ENCODE results near the gene SPATA21. TPM values are rescaled to one million over a fixed set of nuclear protein-coding genes. Genes with fewer than 3 reads are reported as not detected.

The SPATA21 gene
- total RNA-seq, 3 donors from 2014 or later (not counting 1 experiment from before 2014, with no cell fraction given): 0.35 to 0.55 (median 0.36) TPM

DNA sequence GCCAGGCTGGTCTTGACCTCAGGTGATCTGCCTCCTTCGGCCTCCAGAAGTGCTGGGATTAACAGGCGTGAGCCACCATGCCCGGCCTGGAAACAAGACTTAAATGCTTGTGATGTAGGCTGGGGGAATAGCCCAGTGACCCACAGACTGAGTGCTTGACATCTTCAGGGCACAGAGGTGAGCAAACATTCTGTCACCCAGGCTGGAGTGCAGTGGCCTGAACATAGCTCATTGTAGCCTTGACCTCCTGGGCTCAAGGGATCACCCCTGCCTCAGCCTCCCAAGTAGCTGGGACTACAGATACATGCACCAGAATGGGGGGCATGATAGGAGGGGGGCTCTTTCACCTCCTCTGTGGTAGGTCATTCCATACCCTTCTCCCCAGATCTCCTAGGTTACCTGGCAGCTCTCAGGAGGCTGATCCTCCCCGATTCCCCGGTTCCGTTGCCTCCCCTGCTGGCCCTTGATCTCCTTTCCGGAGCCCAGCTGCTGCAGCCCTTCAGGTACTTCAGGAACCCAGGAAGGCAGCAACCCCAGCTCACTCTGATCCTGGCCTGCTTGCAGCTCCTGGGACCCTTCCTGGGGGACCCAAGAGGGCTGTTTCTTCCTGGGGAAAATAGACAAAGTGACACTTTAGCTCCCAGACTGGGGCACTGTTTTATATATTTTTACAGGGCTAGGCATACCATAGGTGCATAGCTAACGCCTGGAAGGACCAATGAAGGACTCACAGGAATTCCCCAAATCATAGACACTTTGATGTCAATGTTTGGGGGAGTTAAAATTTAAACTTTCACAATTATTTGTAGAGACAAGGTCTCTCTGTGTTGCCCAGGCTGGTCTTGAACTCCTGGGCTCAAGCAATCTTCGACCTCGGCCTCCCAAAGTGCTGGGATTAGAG is 11.8 kb downstream of the SPATA21 start:
- H3K9me3 ChIP-seq (ENCODE audit: control insufficient read depth, insufficient read depth, low read length): no peaks in the 10 kb centered on the region
- Mint-ChIP-seq H3K27me3 (ENCODE audit: low read depth in 2 of 2) (no peaks in the 10 kb centered on the region), H3K4me3 (no peak overlapping the region), H3K27ac (no peak overlapping the region), H3K36me3 (no peaks in the 10 kb centered on the region), H3K4me1 (peaks cover 10 to 14% of the 10 kb centered on the region in 2 donors), H3K9me3 (no peaks in the 10 kb centered on the region)
- no peak overlapping the region for H3K27ac ChIP-seq (ENCODE audit: low read length)
- no peak overlapping the region for H3K4me3 ChIP-seq (ENCODE audit: low read length)
- TF ChIP-seq, protein P1, sequence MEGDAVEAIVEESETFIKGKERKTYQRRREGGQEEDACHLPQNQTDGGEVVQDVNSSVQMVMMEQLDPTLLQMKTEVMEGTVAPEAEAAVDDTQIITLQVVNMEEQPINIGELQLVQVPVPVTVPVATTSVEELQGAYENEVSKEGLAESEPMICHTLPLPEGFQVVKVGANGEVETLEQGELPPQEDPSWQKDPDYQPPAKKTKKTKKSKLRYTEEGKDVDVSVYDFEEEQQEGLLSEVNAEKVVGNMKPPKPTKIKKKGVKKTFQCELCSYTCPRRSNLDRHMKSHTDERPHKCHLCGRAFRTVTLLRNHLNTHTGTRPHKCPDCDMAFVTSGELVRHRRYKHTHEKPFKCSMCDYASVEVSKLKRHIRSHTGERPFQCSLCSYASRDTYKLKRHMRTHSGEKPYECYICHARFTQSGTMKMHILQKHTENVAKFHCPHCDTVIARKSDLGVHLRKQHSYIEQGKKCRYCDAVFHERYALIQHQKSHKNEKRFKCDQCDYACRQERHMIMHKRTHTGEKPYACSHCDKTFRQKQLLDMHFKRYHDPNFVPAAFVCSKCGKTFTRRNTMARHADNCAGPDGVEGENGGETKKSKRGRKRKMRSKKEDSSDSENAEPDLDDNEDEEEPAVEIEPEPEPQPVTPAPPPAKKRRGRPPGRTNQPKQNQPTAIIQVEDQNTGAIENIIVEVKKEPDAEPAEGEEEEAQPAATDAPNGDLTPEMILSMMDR (IDR thresholded peaks at IDR 0.05): no peak
- 93% methylated on average over 10 of the region's 10 CpGs for WGBS (ENCODE audit: insufficient coverage)
- ATAC-seq (no peak), DNase-seq (no peak)
- H3K4me1 ChIP-seq (ENCODE audit: control insufficient read depth, insufficient read depth, low read length): peaks cover 18% of the 10 kb centered on the region
- intact Hi-C loops (cut with micrococcal nuclease): no loop called here
- no peaks in the 10 kb centered on the region for H3K36me3 ChIP-seq (ENCODE audit: control insufficient read depth, insufficient read depth, low read length)
- no peaks in the 10 kb centered on the region for H3K27me3 ChIP-seq (ENCODE audit: control insufficient read depth, insufficient read depth, low read length)

DNA sequence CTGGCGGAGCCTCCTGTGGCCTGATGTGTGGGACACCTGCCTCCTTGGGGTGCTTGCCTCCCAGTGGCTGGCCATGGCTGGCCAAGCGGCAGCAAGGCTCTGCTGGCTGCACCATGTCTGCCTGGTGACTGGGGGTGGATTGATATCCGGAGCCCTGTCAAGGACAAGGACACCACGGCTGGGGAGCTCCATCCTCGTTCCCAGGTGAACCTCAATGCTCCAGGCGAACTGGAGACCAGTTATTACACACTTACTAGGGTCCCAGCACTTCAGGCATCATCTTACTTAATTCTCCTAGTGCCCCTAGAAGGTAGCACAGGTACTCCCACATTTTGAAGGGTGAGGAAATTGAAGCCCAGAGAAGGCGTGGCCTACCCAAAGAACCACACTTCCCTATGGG is 15.2 kb downstream of the SPATA21 start:
- Histone ChIP-seq H3K27me3 (ENCODE audit: control insufficient read depth, insufficient read depth, low read length) (no peaks in the 10 kb centered on the region), H3K27ac (ENCODE audit: low read length) (no peak overlapping the region), H3K9me3 (ENCODE audit: control insufficient read depth, insufficient read depth, low read length) (no peaks in the 10 kb centered on the region), H3K4me1 (ENCODE audit: control insufficient read depth, insufficient read depth, low read length) (peaks cover 25% of the 10 kb centered on the region), H3K36me3 (ENCODE audit: control insufficient read depth, insufficient read depth, low read length) (no peaks in the 10 kb centered on the region), H3K4me3 (ENCODE audit: low read length) (no peak overlapping the region)
- H3K9me3 Mint-ChIP-seq: no peaks in the 10 kb centered on the region
- peaks cover 28 to 31% of the 10 kb centered on the region in 2 donors for H3K4me1 Mint-ChIP-seq
- TF ChIP-seq, protein P1 (IDR thresholded peaks at IDR 0.05): no peak
- H3K27ac Mint-ChIP-seq: no peak overlapping the region
- intact Hi-C loops (cut with micrococcal nuclease): no loop called here
- DNase-seq (no peak), ATAC-seq (no peak)
- H3K4me3 Mint-ChIP-seq: no peak overlapping the region
- H3K36me3 Mint-ChIP-seq: no peaks in the 10 kb centered on the region
- no peaks in the 10 kb centered on the region for H3K27me3 Mint-ChIP-seq (ENCODE audit: low read depth in 2 of 2)
- 93% methylated on average over 6 of the region's 7 CpGs for WGBS (ENCODE audit: insufficient coverage)

DNA sequence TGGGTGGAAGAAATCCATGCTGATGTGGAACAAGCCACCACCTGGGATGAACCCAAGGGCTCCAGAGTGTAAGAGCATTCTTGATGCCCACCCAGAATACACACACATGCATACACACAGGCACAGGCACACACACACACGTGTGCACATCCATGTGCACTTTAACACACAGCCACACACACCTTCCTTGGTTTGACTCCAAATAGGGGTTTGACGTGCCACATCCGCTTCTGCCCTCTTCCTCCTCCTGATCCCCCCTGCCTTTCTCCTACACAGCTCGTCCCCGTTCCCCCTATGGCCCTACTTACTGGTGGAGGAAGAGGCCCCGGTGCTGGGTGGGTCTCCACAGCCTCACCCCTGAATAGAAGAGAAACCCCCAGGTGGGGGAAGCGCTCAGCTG is 16.0 kb downstream of the SPATA21 start:
- H3K4me3 Mint-ChIP-seq: peak overlapping the region; percentile 80
- no peaks in the 10 kb centered on the region for H3K36me3 ChIP-seq (ENCODE audit: control insufficient read depth, insufficient read depth, low read length)
- TF ChIP-seq, protein P1 (IDR thresholded peaks at IDR 0.05): no peak
- H3K9me3 Mint-ChIP-seq: no peaks in the 10 kb centered on the region
- H3K4me3 ChIP-seq (ENCODE audit: low read length): no peak overlapping the region
- DNase-seq (peak in 1 of 2 donors; percentile 39), ATAC-seq (peak; percentile 3 to 9 (median 5))
- intact Hi-C loops (cut with micrococcal nuclease): no loop called here
- H3K4me1 Mint-ChIP-seq: peaks cover 28 to 31% of the 10 kb centered on the region in 2 donors
- H3K4me1 ChIP-seq (ENCODE audit: control insufficient read depth, insufficient read depth, low read length): peaks cover 25% of the 10 kb centered on the region
- 77% methylated on average over 7 of the region's 7 CpGs for WGBS (ENCODE audit: insufficient coverage)
- no peaks in the 10 kb centered on the region for H3K27me3 Mint-ChIP-seq (ENCODE audit: low read depth in 2 of 2)
- H3K9me3 ChIP-seq (ENCODE audit: control insufficient read depth, insufficient read depth, low read length): no peaks in the 10 kb centered on the region
- no peaks in the 10 kb centered on the region for H3K27me3 ChIP-seq (ENCODE audit: control insufficient read depth, insufficient read depth, low read length)
- H3K36me3 Mint-ChIP-seq: no peaks in the 10 kb centered on the region
- H3K27ac ChIP-seq (ENCODE audit: low read length): peak overlapping the region; percentile 46
- peak overlapping the region; percentile 71 to 87 for H3K27ac Mint-ChIP-seq

Measured in natural killer cell (primary cell).